22Rv1 (cell line): ENCODE data around the gene TMEM236.

Experiments
- CTCF ChIP-seq: fragments of 450-650 bp; IDR thresholded peaks from 2 replicates; pipeline ENCODE4 v1.5.1; 2017; ENCODE audit warnings: mild to moderate bottlenecking
- ZFX ChIP-seq: fragments of 450-650 bp; IDR thresholded peaks from 2 replicates; pipeline ENCODE4 v1.6.1; 2017; ENCODE audit warnings: antibody characterized with exemption, borderline replicate concordance

GRCh38 chr10:17747883-17748550 lies 4.0 kb upstream of the TMEM236 start:
- no peak for TF ChIP-seq CTCF
- TF ChIP-seq ZFX: no peak
